Thoracic aorta (tissue), 2 donors: ENCODE results near the gene SHISAL1. TPM values are rescaled to one million over a fixed set of nuclear protein-coding genes. Genes with fewer than 3 reads are reported as not detected.
"Not testable (repeated sequence)": the region's sequence is repeated elsewhere in the genome, so short reads cannot be mapped to it uniquely, and the experiment has no call there.

Experiments
- ATAC-seq: fragments of 150-250 bp; one replicate; pipeline ENCODE4 v1.8.0; 2017; ENCODE audit warnings: low read depth; ENCODE audit not compliant: insufficient number of reproducible peaks, low FRiP score
- DNase-seq: peaks from one replicate; pipeline ENCODE4 v3.0.0-alpha.2; 2020; ENCODE audit warnings: low spot score
- H3K27ac ChIP-seq, 2 donors: fragments of 200-600 bp; sonication (generic); 1 replicate in 1 of 2; 2 replicates in 1 of 2; pipeline ENCODE4 v1.5.1; 2016; ENCODE audit warnings: mild to moderate bottlenecking in 2 of 2, moderate library complexity in 2 of 2
- H3K27me3 ChIP-seq: fragments of 200-600 bp; sonication (generic); replicated peaks from 2 replicates; pipeline ENCODE4 v1.6.0; 2016; ENCODE audit warnings: mild to moderate bottlenecking; ENCODE audit not compliant: insufficient read depth
- H3K36me3 ChIP-seq: fragments of 200-600 bp; sonication (generic); one replicate; pipeline ENCODE4 v1.5.1; 2016
- H3K4me1 ChIP-seq, 2 donors: fragments of 200-600 bp; sonication (generic); 1 replicate in 1 of 2; 2 replicates in 1 of 2; pipeline versions ENCODE4 v1.5.1 to v1.6.0; 2016; ENCODE audit warnings: low read depth in 2 of 2, mild to moderate bottlenecking in 1 of 2; ENCODE audit not compliant: control insufficient read depth in 1 of 2
- H3K4me3 ChIP-seq: fragments of 200-600 bp; sonication (generic); 2 replicates; pipeline ENCODE4 v1.5.1; 2016; ENCODE audit warnings: mild to moderate bottlenecking
- H3K9me3 ChIP-seq: fragments of 200-600 bp; sonication (generic); 2 replicates; pipeline ENCODE4 v1.5.1; 2016
- total RNA-seq, 2 donors: library from RNA; depleted of rRNA; stranded (reverse); fragments of >200 nt; gene quantifications; one replicate each; pipeline versions ENCODE4 v1.1.0 to v1.2.3, GENCODE V29; 2016
- TF ChIP-seq, protein P1 (sequence below): fragments of 200-600 bp; sonication (generic); IDR thresholded peaks from one replicate; pipeline ENCODE4 v1.5.1; 2019; ENCODE audit warnings: antibody characterized with exemption

The SHISAL1 gene
- total RNA-seq, 2 donors from 2014 or later = 0.81 to 3.4 TPM

DNA sequence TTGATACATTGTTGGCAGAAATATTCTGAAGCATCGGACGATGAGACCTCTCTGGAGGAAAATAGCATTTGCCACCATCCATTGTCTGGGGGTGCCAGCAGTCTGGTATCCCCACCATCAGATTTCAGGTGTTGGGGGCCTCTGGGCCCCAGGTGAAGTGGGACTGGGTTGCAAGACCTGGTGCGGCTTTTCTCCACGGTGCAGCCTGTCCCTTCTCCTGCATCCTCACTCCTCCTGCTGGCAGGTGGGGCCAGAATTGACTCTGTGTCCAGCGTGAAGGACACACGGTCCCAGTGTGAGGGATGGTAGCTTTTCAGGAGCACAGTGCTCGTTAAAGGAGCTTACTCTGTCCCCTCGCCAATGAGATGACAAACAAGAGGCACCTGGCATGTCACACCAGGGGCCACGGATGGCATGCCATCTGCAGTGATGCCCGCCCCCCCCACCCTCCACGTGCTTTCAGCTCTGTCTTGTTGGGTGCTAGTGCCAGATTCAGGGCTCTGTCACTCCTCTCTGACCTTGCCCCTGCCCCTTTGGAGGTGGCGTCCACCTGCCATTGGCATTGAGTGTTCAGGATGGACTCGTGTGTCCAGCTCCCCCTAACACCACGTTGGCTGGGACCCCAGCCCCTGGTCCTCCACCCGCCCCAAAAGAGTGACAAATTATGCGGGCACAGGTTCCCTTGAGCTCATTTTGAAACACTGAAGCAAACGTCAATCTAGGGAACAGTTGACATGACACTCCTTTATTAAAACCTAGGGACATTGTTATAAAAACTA lies 69.6 kb downstream of the SHISAL1 start:
- no peaks in the 10 kb centered on the region for H3K4me1 ChIP-seq
- TF ChIP-seq, protein P1, sequence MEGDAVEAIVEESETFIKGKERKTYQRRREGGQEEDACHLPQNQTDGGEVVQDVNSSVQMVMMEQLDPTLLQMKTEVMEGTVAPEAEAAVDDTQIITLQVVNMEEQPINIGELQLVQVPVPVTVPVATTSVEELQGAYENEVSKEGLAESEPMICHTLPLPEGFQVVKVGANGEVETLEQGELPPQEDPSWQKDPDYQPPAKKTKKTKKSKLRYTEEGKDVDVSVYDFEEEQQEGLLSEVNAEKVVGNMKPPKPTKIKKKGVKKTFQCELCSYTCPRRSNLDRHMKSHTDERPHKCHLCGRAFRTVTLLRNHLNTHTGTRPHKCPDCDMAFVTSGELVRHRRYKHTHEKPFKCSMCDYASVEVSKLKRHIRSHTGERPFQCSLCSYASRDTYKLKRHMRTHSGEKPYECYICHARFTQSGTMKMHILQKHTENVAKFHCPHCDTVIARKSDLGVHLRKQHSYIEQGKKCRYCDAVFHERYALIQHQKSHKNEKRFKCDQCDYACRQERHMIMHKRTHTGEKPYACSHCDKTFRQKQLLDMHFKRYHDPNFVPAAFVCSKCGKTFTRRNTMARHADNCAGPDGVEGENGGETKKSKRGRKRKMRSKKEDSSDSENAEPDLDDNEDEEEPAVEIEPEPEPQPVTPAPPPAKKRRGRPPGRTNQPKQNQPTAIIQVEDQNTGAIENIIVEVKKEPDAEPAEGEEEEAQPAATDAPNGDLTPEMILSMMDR = no peak
- DNase-seq (no peak), ATAC-seq (no peak)
- no peak overlapping the region for H3K4me3 ChIP-seq
- no peaks in the 10 kb centered on the region for H3K36me3 ChIP-seq
- H3K27me3 ChIP-seq = no peaks in the 10 kb centered on the region
- H3K27ac ChIP-seq = no peak overlapping the region
- no peaks in the 10 kb centered on the region for H3K9me3 ChIP-seq

DNA sequence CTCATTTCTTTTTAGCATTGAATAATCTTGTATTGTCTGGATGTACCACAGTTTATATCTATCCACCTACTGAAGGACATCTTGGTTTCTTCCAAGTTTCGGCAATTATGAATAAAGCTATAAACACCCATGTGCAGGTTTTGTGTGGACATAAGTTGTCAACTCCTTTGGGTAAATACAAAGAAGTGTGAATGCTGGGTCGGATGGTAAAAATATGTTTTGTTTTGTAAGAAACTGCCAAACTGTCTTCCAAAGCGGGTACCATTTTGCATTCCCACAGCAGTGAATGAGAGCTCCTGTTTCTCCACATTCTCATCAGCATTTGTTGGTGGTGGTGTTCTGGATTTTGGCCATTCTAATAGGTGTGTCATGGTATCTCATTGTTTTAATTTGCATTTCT lies 71.6 kb downstream of the SHISAL1 start:
- H3K27me3 ChIP-seq, H3K4me1 ChIP-seq, H3K9me3 ChIP-seq, H3K4me3 ChIP-seq, H3K36me3 ChIP-seq, ATAC-seq, DNase-seq, H3K27ac ChIP-seq: not testable (repeated sequence)

DNA sequence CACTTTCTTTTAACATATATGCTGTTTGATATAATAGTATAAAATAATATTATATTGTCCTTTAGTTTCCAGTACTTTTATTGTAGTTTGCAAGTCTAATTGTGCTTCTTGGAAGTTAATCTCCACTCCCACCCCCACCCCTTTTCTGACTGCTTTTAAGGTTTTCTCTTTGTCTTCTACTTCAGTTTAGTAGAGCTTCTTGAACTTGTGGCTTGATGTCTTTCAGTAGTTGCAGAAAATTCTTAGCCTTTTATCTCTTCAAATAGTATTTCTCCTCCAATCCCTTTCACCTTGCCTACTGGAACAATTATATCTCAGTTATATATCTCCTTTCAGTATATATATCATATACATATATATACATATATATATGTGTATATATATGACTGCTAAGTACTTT lies 75.5 kb downstream of the SHISAL1 start:
- Histone ChIP-seq H3K27ac (no peak overlapping the region), H3K9me3 (no peaks in the 10 kb centered on the region), H3K36me3 (no peaks in the 10 kb centered on the region), H3K27me3 (no peaks in the 10 kb centered on the region), H3K4me1 (no peaks in the 10 kb centered on the region), H3K4me3 (no peak overlapping the region)
- DNase-seq (no peak), ATAC-seq (no peak)
- TF ChIP-seq, protein P1 = no peak

DNA sequence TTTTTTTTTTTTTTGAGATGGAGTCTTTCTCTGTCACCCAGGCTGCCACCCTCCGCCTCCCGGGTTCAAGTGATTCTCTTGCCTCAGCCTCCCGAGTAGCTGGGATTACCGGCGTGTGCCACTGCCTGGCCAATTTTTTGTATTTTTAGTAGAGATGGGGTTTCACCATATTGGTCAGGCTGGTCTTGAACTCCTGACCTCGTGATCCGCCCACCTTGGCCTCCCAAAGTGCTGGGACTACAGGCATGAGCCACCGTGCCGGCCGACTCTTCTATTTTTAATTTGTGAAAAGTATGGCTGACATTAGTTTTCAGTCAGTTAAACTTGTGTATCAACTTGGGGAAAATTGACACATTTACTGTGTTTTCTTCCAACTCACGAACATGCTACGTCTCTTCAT lies 78.4 kb downstream of the SHISAL1 start:
- not testable (repeated sequence) for H3K4me1 ChIP-seq, H3K36me3 ChIP-seq, H3K27me3 ChIP-seq, H3K9me3 ChIP-seq, H3K4me3 ChIP-seq, H3K27ac ChIP-seq, DNase-seq, ATAC-seq

DNA sequence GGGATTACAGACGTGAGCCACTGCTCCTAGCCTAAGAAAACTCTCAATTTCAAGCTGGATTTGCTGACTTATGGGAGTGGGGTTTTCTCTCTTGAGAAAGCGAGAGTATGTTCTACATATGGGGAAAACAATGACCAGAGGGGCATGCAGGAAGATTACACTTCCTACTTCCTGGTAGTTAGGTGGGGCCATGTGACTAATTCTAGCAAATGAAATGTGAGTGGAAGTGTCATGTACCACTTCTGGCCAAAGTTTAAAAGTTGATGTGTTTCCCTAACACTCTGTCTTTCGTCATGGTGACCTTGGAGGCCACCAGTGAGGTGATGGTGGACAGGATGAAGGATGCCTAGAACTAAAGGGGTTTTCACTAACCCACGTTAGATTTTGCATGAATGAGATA lies 81.5 kb downstream of the SHISAL1 start:
- Histone ChIP-seq H3K4me1 (no peaks in the 10 kb centered on the region), H3K4me3 (no peak overlapping the region), H3K9me3 (peaks cover 4% of the 10 kb centered on the region), H3K36me3 (no peaks in the 10 kb centered on the region), H3K27me3 (no peaks in the 10 kb centered on the region), H3K27ac (no peak overlapping the region)
- ATAC-seq (no peak), DNase-seq (no peak)
- TF ChIP-seq, protein P1 = no peak

DNA sequence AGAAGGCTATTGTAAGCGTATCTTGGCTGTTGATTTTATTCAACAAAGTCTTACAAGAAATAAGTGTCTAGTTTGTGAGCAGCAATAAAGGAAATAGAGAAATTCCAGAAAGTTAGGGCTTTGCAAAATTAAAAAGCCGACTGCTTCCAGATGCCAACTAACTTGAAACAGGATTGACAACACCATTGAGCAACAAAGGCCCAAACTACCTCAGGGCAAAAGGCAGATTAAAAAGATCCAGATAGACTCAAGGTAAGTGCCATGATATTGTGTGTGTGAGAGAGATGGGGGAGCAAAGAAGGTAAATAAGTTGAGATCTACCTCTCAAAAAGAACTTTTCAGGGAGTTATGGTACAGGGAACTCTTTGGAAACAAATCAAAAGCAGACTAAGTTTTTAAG lies 82.9 kb downstream of the SHISAL1 start:
- ATAC-seq = no peak
- DNase-seq = no peak
- Histone ChIP-seq H3K36me3 (no peaks in the 10 kb centered on the region), H3K9me3 (peaks cover 4% of the 10 kb centered on the region), H3K27ac (no peak overlapping the region), H3K27me3 (no peaks in the 10 kb centered on the region), H3K4me1 (no peaks in the 10 kb centered on the region), H3K4me3 (no peak overlapping the region)
- TF ChIP-seq, protein P1 = no peak
